ENCODE results near the gene COX7B.
A peak's percentile ranks its signal among the peaks of the same experiment; 100 is the strongest.
"Not testable (repeated sequence)": the region's sequence is repeated elsewhere in the genome, so short reads cannot be mapped to it uniquely, and the experiment has no call there.

Gene COX7B

DNA sequence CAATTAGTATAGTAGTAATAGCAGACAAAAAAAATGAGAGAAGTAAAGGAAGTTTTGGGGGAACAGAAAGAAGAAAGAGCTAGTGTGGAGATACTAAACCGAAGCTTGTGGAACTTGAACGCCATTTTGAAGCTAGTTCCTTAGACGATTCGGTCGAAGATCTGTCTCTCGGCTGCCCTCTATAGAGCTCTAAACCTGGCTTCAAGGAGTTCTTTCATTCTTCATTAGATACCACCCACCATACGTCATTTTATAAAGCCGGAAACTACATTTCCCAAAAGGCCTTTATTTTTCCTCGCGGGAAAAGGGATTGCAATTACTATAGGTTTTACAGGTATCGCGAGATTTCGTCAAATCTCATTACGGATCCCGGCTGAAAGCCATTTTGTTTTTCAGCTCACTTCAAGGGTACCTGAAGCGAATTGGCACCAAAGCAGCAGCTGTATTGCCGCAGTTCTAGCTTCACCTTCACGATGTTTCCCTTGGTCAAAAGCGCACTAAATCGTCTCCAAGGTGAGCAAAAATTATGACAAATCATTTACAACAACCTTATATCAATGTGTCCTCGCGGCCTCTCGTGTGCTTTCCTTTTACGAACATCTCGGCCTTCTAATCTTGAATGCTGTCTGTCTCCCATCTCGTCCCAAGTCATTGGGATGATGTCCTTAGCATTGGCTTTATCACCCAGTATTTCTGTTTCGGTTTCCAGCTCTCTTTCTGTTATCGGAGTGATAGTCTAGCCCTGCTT is at the start of gene COX7B:
TSS of gene COX7B (plus strand) at position 388 of the 748 bp plus-strand sequence. CDS start at position 474, 86 bp downstream.
- DNase-seq = peak; percentile 96

DNA sequence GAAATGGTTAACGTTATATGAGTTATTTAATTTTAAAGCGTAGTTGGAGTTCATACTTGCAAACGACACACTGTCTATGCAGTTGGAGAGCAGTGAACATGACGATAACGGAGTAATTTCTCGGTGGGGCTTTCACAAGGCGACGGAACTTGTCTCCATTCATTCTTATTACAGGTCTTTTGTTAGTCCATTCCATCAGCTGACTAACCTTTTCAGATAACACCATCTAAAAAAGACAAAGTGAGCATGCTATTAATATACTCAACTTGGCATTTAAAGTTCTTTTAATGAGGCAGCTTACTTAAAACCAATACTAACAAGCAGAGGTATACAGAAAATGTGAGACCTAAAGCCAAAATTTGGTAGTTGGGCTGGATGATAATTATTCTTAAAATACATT is 23.9 kb upstream of the COX7B start:
- DNase-seq = no peak

DNA sequence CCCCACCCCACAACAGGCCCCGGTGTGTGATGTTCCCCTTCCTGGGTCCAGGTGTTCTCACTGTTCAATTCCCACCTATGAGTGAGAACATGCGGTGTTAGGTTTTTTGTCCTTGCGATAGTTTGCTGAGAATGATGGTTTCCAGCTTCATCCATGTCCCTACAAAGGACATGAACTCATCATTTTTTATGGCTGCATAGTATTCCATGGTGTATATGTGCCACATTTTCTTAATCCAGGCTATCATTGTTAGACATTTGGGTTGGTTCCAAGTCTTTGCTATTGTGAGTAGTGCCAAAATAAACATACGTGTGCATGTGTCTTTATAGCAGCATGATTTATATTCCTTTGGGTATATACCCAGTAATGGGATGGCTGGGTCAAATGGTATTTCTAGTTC is 17.9 kb upstream of the COX7B start:
- DNase-seq = not testable (repeated sequence)

GRCh38 chrX:77892887-77893286 is 6.4 kb upstream of the COX7B start:
- DNase-seq = no peak

- DNase-seq = no peak
These were observed 5.6 kb upstream of the COX7B start for GRCh38 chrX:77893713-77894112.

DNA sequence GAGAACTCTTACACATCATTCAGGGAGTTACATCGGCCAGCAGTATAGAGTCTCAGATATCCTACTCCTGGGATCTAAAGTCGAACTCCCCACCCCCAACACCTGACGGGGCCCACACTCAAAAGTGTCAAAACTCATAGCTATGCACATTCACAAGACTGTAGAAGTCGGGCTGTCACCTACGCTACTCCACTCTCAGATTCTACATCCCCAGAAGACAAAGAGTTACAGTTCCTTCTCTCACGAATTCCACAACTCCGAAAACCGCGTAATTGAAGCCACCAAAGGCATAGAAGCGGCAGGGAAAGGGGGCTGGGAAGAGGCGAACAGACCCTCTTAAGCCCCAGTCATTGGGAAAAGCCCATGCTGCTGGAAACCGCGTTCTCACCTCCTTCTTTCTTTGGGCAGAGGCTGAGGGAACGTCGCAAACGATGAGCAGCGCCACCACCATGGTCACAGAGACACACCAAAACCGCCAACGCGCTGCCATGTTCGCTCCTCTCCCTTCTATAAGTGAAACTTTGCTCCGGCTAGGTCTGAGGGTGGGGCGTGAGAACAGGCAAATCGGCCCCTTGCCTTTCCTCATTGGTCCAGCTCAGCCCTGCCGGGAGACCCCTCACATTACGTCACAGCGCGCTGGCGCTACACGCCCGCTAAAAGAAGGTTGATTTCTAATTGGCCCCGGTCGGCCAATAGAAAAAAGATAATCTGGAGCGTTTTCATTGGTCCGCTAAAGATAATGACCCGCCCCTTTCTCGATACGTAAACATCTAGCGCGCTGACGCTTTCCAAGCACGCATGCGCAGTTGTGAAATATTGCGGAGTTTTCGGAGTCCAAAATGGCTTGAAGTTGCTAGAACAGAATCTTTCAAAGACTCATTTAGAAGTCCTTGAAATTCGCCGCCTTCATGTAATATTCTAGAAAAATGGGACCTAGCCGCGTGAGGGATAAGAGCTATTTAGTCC is 4.1 kb upstream of the COX7B start, which contains the start of gene MAGT1:
TSS of gene MAGT1 (minus strand) at position 515 of the 966 bp plus-strand sequence. CDS start at position 490, 25 bp downstream.
- DNase-seq = peak; percentile 96

- DNase-seq = no peak
These were observed 1.4 kb downstream of the COX7B start for GRCh38 chrX:77900688-77901087.

DNA sequence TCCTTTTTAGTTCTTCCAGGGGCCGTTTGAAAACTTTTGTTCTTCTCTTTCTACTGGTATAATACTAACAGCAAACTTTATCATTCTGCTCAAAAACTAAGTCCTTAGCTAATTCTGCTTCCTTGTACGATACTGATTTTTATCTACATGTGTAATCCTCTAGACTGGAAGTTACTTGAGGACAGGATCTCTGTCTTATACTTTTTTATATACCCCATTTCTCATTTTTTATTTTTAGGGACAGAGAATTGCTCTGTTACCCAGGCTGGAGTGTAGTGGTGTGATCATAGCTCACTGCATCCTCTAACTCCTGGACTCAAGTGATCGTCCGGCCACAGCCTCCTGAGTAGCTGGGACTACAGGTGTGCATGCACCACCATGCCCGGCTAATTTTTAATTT is 2.2 kb downstream of the COX7B start:
- DNase-seq = no peak

GRCh38 chrX:77910108-77910840 is 11.0 kb downstream of the COX7B start, which contains the start of gene ATP7A:
Gene ATP7A (plus strand): TSS chrX:77910693. CDS start chrX:77971642, 60,949 bp downstream.
- DNase-seq = peak; percentile 84

GRCh38 chrX:77917294-77917933 is 18.1 kb downstream of the COX7B start:
- no peak for DNase-seq

GRCh38 chrX:77918568-77918967 is 19.3 kb downstream of the COX7B start:
- no peak for DNase-seq

DNA sequence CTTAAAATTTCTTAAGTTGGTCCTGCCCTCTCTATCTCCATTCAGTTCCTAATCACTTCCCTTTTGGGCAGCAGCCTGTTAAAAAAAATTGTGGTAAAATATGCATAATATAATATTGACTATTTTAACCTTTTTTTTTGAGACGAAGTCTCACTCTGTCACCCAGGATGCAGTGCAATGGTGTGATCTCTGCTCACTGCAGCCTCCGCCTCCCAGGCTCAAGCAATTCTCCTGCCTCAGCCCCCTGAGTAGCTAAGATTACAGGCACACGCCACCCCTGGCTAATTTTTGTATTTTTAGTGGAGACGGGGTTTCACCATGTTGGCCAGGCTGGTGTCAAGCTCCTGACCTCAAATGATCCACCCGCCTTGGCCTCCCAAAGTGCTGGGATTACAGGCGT is 20.1 kb downstream of the COX7B start:
- DNase-seq = not testable (repeated sequence)

- DNase-seq = no peak
These were observed 23.5 kb downstream of the COX7B start for GRCh38 chrX:77922787-77923186.

DNA sequence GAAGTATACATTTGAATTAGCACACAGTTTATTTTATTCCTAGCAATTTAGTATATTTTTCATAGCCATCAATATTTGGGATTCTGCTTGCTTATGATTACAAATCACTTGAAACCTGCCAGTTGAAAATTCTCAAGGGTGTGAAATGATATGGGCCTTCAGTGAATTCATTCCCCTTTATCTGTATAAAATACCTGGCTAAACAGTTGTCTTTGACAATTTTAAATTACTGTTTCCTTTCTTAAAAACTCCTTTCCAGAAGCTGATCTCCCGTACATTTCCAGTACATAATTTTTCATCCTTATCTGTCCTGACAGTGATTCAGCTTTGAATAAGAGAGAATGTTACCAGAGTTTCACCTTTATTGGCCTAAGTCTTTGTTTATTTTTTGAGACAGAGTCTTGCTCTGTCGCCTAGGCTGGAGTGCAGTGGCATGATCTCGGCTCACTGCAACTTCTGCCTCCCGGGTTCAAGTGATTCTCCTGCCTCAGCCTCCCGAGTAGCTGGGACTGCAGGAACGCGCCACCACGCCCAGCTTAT is 25.1 kb downstream of the COX7B start:
- no peak for DNase-seq

- DNase-seq = no peak
These were observed 26.5 kb downstream of the COX7B start for GRCh38 chrX:77925764-77926163.

GRCh38 chrX:77930581-77930980 is 31.3 kb downstream of the COX7B start:
- no peak for DNase-seq

DNA sequence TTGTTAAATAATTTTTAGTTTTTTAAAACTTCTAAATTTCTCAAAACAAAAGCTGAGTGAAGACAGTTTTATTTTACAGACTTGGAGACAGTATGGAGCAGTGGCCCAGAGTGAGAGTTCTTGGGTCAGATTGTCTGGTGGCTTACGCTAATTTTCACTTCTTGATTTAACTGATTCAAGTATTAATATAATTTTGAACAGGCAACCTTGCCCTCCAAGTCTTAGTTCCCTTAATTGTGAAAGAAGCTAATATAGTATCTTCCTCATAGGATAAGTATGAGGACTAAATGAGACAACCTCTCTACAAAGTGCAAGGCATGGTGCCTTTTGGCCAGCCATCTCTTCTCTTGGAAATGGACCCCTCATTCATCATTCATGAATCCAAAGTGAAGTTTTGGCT is 36.6 kb downstream of the COX7B start:
- no peak for DNase-seq

- no peak for DNase-seq
These were observed 37.0 kb downstream of the COX7B start for GRCh38 chrX:77936299-77936698.

DNA sequence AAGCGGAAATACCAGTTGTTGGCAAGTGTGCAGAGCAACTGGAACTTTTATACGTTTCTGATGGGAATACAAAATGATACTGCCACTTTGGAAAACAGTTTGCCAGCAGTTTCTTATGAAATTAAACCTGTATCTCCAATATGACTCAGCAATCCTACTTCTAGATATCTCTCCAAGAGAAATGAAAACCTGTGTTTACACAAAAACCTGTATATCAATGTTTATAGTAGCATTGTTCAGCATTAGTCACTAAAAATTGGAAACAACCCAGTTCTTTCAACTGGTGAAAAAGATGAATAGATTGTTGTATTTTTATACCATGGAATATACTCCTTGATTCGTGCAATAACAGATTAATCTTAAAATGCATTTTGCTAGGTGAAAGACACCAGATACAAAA is 38.0 kb downstream of the COX7B start:
- DNase-seq = no peak

DNA sequence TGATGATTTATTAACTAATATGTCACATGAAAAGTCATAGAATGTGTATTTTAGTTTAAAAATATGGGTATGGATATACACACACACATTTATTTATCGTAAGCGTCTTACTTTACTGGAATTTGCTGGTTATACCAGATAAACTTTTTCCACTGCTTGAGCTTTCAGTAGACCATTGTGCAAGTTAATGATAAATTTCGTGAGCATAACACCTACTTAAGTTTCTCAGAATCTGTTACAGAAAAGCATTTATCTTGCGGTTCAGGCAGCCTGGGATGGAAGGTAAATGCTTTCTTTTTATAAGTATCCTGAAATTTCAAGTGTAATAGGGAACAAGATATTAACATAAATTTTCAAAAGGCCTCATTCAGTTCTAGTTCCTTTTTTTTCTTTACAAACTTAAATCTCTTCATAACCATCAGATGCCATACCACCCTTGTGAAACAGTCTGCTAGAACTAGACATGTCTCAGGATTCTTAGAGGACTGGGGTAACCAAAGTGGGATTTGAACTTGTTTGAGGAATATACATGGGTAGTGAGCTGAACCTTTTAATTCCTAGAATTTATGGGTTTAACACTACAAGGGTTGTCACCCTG is 38.9 kb downstream of the COX7B start:
- no peak for DNase-seq

DNA sequence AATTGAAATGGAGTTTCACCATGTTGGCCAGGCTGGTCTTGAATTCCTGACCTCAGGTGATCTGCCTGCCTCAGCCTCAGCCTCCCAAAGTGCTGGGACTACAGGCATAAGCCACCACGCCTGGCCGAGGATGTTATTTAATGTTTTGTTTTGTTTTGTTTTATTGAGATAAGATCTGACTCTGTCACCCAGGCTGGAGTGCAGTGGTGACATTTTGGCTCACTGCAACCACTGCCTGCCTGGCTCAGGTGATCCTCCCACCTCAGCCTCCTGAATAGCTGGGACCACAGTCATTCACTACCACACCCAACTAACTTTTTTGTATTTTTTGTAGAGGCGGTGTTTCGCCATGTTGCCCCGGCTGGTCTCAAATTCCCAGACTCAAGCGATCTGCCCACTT is 45.8 kb downstream of the COX7B start:
- DNase-seq = not testable (repeated sequence)

Data from DMS 273 treated with DMSO at 0.1 percent for 48 hours (cell line).